Thyroid gland (tissue), 4 donors: ENCODE results near the gene CSF1R.

Source experiments
- CTCF ChIP-seq, 6 experiments: fragments of 200-600 bp in 3 of 6; fragments of 450-650 bp in 3 of 6; sonication (generic) in 3 of 6; IDR thresholded peaks; one replicate each; pipeline ENCODE4 v1.5.1; 2016 to 2019; ENCODE audit warnings: antibody characterized with exemption in 6 of 6, mild to moderate bottlenecking in 2 of 6, inconsistent platforms in 1 of 6, moderate library complexity in 1 of 6
- POLR2A ChIP-seq, 2 donors: fragments of 450-650 bp; IDR thresholded peaks; one replicate each; pipeline ENCODE4 v1.6.1; 2017; ENCODE audit warnings: antibody characterized with exemption in 2 of 2, mild to moderate bottlenecking in 2 of 2, moderate library complexity in 1 of 2

- TF ChIP-seq CTCF (IDR thresholded peaks at IDR 0.05) (no peak), POLR2A (IDR thresholded peaks at IDR 0.05) (no peak)
Observed at GRCh38 chr5:150066901-150067396, 19.4 kb downstream of the CSF1R start.
